HG03175 (cell line): Measurements from ENCODE around the gene ITGB1BP2.
"Not testable (repeated sequence)": the region's sequence is repeated elsewhere in the genome, so short reads cannot be mapped to it uniquely, and the experiment has no call there.

Experiments used
- ATAC-seq: cut with Tn5 transposase; IDR thresholded peaks from one replicate; pipeline ENCODE4 v1.9.1; 2021; ENCODE audit warnings: mild to moderate bottlenecking, moderate library complexity; ENCODE audit not compliant: unreplicated experiment

The ITGB1BP2 gene

GRCh38 chrX:71301195-71301924 lies at the start of gene ITGB1BP2:
TSS of gene ITGB1BP2 (plus strand) at chrX:71301750. CDS start at chrX:71301807, 57 bp downstream.
- ATAC-seq: no peak

DNA sequence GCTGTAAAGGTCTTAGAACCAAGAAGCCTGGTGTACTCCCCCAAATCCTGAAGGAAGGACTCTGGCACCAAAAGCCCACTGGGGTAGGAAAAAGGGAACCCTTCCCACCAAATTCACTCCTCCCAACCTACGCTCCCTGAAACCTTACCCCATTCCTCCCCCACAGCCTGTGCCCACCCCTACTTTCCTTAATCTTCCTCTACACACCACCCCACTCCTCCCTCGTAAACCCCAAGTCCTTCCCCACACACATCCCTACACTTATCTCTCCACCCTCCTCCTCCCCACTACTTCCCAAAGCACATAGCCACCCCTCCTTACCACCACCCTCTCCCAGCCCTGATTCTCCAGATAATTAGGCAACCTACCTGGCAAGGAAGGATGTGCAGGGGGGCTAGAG lies 49.3 kb upstream of the ITGB1BP2 start:
- ATAC-seq: no peak

GRCh38 chrX:71253253-71254091 lies 48.1 kb upstream of the ITGB1BP2 start:
- no peak for ATAC-seq

- ATAC-seq: peak; percentile 93
Measured at GRCh38 chrX:71254092-71254963, 47.2 kb upstream of the ITGB1BP2 start, which contains the start of gene ZMYM3. TSS of gene ZMYM3 (minus strand) at chrX:71254140. CDS start at chrX:71253255, 885 bp downstream.

- no peak for ATAC-seq
Measured at GRCh38 chrX:71256051-71256450, 45.5 kb upstream of the ITGB1BP2 start.

GRCh38 chrX:71256856-71257255 lies 44.7 kb upstream of the ITGB1BP2 start:
- no peak for ATAC-seq

DNA sequence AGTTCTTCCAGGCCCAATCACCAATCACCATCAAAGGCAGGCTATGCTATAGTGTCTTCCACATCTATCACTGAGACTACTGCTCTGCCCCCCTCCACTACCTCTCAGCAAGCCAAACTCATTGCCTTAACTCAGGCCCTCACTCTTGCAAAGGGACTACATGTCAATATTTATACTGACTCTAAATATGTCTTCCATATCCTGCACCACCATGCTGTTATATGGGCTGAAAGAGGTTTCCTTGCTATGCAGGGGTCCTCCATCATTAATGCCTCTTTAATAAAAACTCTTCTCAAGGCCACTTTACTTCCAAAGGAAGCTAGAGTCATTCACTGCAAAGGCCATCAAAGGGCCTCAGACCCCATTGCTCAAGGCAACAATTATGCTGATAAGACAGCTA lies 32.9 kb upstream of the ITGB1BP2 start:
- ATAC-seq: not testable (repeated sequence)

DNA sequence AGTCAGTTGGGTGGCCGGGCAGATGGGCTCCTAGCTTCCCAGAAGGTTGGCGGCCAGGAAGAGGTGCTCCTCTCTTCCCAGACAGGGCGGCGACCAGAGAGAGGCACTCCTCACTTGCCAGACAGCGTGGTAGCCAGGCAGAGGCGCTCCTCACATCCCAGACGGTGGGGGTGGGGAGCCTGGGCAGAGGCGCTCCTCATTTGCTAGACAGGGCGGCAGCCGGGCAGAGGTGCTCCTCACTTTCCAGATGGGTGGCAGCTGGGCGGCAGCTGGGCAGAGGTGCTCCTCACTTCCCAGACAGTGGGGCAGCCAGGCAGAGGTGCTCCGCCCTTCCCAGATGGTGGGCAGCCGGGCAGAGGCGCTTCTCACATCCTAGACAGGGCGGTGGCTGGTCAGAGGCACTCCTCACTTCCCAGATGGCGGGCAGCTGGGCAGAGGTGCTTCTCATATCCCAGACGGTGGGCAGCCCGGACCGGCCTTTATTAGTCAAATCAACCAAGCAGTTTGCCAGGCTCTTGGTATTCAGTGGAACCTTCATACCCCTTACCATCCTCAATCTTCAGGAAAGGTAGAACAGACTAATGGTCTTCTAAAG lies 31.7 kb upstream of the ITGB1BP2 start:
- ATAC-seq: no peak

DNA sequence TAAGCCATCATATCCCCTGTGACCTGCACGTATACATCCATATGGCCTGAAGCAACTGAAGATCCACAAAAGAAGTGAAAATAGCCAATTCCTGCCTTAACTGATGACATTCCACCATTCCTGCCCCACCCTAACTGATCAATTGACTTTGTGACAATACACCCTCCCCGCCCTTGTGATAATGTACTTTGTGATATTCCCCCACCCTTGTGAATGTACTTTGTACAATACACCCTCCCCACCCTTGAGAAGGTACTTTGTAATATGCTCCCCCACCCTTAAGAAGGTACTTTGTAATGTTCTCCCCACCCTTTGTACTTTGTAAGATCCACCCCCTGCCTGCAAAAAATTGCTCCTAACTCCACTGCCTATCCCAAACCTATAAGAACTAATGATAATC lies 29.2 kb upstream of the ITGB1BP2 start:
- not testable (repeated sequence) for ATAC-seq

DNA sequence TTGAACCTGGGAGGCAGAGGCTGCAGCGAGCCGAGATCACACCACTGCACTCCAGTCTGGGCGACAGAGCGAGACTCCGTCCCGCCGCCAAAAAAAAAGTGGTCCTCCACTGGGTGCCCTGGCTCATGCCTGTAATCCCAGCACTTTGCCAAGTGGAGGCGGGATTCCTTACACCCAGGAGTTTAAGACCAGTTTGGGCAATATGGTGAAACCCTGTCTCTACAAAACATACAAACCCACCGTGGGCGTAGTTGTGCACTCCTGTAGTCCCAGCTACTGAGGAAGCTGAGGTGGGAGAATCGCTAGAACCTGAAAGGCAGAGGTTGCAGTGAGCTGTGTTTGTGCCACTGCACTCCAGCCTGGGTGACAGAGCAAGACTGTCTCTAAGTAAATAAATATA lies 20.2 kb upstream of the ITGB1BP2 start:
- not testable (repeated sequence) for ATAC-seq

DNA sequence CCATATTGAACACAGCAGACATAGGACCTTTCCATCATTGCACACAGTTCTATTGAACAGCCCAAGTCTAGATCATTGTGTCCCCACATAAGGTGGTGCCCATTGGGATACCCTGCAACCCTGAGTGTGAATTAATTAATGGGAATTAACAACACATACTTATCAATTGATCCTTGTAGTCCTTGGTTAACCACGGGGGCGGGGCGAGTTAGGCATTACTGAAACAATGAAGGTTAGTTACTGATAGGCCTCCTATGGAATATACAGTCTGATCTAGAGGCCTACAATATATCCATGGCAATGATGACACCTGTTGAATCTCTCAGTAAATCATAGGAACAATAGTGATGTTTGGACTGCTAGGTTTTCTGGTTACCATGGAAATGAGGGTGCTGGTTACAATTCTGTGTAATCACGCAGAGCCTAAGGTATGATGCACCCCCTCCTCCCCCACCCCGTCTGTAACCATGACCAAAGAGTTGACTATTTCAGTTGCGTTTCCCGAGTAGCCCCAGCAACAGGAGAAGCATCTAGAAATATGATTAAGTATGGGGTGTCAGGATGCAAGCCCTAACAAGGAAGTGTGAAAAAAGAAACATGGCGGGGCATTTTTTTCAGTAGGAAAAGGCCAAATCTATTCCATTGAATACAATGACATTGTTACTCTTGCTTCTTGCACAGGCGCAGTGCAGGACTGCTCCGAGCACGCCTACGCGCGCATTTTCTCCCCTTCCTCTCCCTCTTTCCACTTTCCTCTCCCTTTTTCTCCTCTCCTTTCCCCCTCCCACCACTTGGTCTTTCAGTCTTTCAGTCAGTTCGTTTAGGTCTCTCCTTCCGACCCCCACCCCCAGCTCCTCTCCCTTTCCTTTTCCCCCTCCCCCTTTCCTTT lies 18.8 kb upstream of the ITGB1BP2 start:
- ATAC-seq: peak; percentile 24

DNA sequence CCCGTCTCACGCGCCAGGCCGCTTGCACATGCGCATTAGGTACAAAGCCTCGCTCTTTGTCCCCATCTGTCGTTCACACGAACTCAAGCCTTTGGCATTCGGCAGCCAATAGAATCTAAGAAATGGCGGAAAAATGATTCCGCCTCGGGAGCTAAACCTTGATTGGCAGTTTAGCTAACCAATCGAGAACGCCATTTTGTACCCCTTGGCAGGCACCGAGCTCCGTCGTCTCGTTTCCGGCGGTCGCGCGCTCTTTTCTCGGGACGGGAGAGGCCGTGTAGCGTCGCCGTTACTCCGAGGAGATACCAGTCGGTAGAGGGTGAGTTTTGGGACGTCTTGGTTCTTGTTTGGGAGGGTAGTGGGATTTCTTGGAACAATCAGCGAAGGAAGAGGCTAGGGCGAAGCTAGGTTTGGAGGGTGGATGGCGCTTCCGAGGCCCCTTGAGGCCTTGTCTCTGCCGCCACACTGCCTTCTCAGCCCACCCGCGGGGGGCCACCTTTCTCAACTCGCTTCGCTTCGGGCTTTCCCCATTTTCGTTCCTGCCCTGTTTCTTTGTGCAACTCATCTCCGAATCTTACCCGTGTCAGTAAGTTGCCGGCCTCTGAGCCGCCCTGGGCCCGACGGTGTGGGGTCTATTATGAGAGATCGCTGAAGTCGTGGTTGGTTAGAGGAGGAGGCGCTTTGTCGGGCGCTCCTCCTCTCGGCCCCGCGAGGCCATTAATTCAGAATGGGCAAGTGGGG lies 18.0 kb upstream of the ITGB1BP2 start, which contains the start of gene NONO:
NONO (plus strand) TSS at position 233 of the 741 bp plus-strand sequence. CDS start 7,003 bp downstream, outside the sequence.
- peak; percentile 85 for ATAC-seq

GRCh38 chrX:71285929-71286328 lies 15.6 kb upstream of the ITGB1BP2 start:
- no peak for ATAC-seq

GRCh38 chrX:71291381-71291780 lies 10.2 kb upstream of the ITGB1BP2 start:
- no peak for ATAC-seq

- ATAC-seq: no peak
Measured at GRCh38 chrX:71292669-71293365, 8.7 kb upstream of the ITGB1BP2 start.

- ATAC-seq: no peak
Measured at GRCh38 chrX:71296806-71297205, 4.7 kb upstream of the ITGB1BP2 start.

DNA sequence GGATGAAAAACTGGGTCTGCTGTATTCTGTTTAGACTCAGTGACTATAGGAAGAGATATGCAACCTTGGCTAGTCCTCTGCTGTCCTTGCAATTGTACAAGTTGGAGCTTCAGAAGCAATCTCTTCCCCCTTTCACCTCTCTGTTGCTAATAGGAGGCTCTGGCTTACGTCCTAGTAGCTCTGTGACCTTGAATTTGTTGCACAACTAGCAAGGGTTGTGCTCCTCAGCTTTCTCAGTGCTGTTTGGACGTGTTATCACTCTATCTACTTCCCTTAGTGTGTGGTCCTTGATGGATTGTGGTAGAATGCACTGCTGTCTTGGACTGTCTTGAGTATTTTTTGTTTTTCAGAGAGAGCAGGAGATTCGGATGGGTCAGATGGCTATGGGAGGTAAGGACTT lies 3.4 kb upstream of the ITGB1BP2 start:
- ATAC-seq: no peak

GRCh38 chrX:71300064-71300463 lies 1.5 kb upstream of the ITGB1BP2 start:
- ATAC-seq: not testable (repeated sequence)
